NCI-H460 (cell line): ENCODE measurements around the gene STK16. TPM values are rescaled to one million over a fixed set of nuclear protein-coding genes. Genes with fewer than 3 reads are reported as not detected.

Source experiments
- small RNA-seq, 2 experiments: library from RNA; depleted of rRNA; stranded (forward); fragments of <200 nt; gene quantifications; one replicate each; pipeline ENCODE3, GENCODE V24; 2014
- total RNA-seq: library from RNA; depleted of rRNA; stranded (reverse); fragments of >200 nt; shearing (Covaris generic); gene quantifications from 2 replicates; pipeline ENCODE4 v1.2.3, GENCODE V29; 2014; rRNA removed

STK16 gene
- total RNA-seq, 1 experiment from 2014 or later = 20.9 TPM

Small RNAs within 50 kb of the gene (small RNA-seq; reads per million reads assigned to genes)
- gene MIR153-1 = 0.02 to 0.82 reads per million in 2 experiments

Other genes with a start within 250 kb of the STK16 start
- gene CFAP65, start 204.0 kb upstream of the STK16 start, total RNA-seq = not detected in 2 replicates
- not detected in 2 replicates for gene IHH, start 184.6 kb upstream of the STK16 start, total RNA-seq
- 26.1 and 32.7 TPM in 2 replicates for gene NHEJ1, start 84.7 kb upstream of the STK16 start, total RNA-seq
- 1.4 and 1.7 TPM in 2 replicates for gene SLC23A3, start 75.5 kb upstream of the STK16 start, total RNA-seq
- gene CNPPD1, start 68.6 kb upstream of the STK16 start, total RNA-seq = 21.7 and 23.8 TPM in 2 replicates
- gene RETREG2, start 67.2 kb upstream of the STK16 start, total RNA-seq = 55.2 and 58.6 TPM in 2 replicates
- 21.5 and 22.1 TPM in 2 replicates for gene ZFAND2B, start 38.7 kb upstream of the STK16 start, total RNA-seq
- gene ABCB6, start 26.5 kb upstream of the STK16 start, total RNA-seq = 62.5 and 67.7 TPM in 2 replicates
- 44.2 and 44.9 TPM in 2 replicates for gene ATG9A, start 15.8 kb upstream of the STK16 start, total RNA-seq
- gene ANKZF1, start 15.7 kb upstream of the STK16 start, total RNA-seq = 38.8 and 48.0 TPM in 2 replicates
- gene GLB1L, start within 50 bp of the STK16 start, total RNA-seq = 14.0 and 15.8 TPM in 2 replicates
- gene TUBA4B, start 7.8 kb downstream of the STK16 start, total RNA-seq = not detected in 2 replicates
- 32.9 and 39.4 TPM in 2 replicates for gene TUBA4A, start 8.4 kb downstream of the STK16 start, total RNA-seq
- 15.2 and 17.4 TPM in 2 replicates for gene DNAJB2, start 33.9 kb downstream of the STK16 start, total RNA-seq
- gene PTPRN, start 63.9 kb downstream of the STK16 start, total RNA-seq = 11.3 and 22.7 TPM in 2 replicates
- not detected in 2 replicates for gene RESP18, start 87.3 kb downstream of the STK16 start, total RNA-seq
- gene DNPEP, start 142.4 kb downstream of the STK16 start, total RNA-seq = 50.8 and 55.2 TPM in 2 replicates
- gene DES, start 172.9 kb downstream of the STK16 start, total RNA-seq = 0.38 and 0.50 TPM in 2 replicates
- 0.29 and 0.99 TPM in 2 replicates for gene SPEG, start 189.4 kb downstream of the STK16 start, total RNA-seq